Muscle layer of colon (tissue), 2 donors: ENCODE data around the gene ADGRL4.
"Not testable (repeated sequence)": the region's sequence is repeated elsewhere in the genome, so short reads cannot be mapped to it uniquely, and the experiment has no call there.

Experiments used
- H3K27ac ChIP-seq: one replicate; pipeline ENCODE4 v1.7.0; 2013; ENCODE audit warnings: low read depth, mild to moderate bottlenecking, low read length, moderate library complexity
- H3K27me3 ChIP-seq, 2 donors: one replicate each; pipeline ENCODE4 v1.7.0; 2013; ENCODE audit warnings: low read length in 2 of 2, mild to moderate bottlenecking in 2 of 2; ENCODE audit not compliant: insufficient read depth in 2 of 2, control insufficient read depth in 1 of 2
- H3K36me3 ChIP-seq: one replicate; pipeline ENCODE4 v1.7.0; 2013; ENCODE audit warnings: mild to moderate bottlenecking, low read length; ENCODE audit not compliant: insufficient read depth
- H3K4me1 ChIP-seq: one replicate; pipeline ENCODE4 v1.7.0; 2013; ENCODE audit warnings: mild to moderate bottlenecking, low read length; ENCODE audit not compliant: insufficient read depth
- H3K4me3 ChIP-seq, 2 donors: one replicate each; pipeline ENCODE4 v1.7.0; 2013; ENCODE audit warnings: low read length in 2 of 2, low read depth in 1 of 2, mild to moderate bottlenecking in 1 of 2, moderate library complexity in 1 of 2
- H3K9ac ChIP-seq: one replicate; pipeline ENCODE4 v1.7.0; 2013; ENCODE audit warnings: low read length
- H3K9me3 ChIP-seq: one replicate; pipeline ENCODE4 v1.7.0; 2013; ENCODE audit warnings: mild to moderate bottlenecking, low read length
- donor health status: abdominal sarcoma.
- donor health status: Adenocarcinoma of cecum.

The ADGRL4 gene

DNA sequence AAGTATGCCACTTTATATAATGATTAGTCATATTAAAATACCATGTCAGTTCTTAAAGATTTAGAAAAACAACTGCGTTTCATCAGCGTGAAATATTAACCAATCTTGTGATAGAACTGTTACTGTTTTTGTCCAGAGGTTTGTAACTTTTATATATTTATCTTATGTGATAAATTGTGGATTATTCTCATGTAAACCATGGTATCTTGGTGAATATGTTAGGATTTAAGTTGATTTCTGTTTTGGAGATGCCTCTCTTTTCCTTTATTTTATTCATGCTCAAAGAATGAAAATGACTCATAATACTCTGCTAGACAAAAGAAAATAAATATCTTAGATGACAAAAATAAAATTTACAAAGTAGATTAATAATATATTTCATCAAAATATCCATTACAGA, 88.4 kb downstream of the ADGRL4 start:
- H3K9ac ChIP-seq: no peak overlapping the region
- H3K4me3 ChIP-seq: no peak overlapping the region
- no peaks in the 10 kb centered on the region for H3K9me3 ChIP-seq
- H3K36me3 ChIP-seq: no peaks in the 10 kb centered on the region
- no peak overlapping the region for H3K27ac ChIP-seq
- no peaks in the 10 kb centered on the region for H3K27me3 ChIP-seq
- no peaks in the 10 kb centered on the region for H3K4me1 ChIP-seq

DNA sequence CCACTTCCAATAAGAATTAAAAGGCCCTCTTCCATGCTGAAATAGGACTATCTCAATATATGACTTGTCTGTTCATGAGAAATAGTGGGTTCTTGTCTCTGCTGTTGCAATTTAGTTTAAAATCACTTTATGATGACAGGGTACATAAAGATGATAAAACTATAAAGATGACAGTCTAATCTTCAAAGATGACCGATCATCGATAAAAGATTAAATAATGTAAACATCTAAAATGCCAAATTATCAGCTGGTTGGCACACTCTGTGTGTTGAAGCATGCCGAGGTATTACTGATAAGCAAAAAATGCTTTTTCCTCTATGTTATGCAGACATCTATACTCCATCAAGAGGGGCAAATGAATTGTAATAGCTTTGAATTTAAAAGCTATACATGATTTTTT, 89.5 kb downstream of the ADGRL4 start:
- Histone ChIP-seq H3K9me3 (no peaks in the 10 kb centered on the region), H3K9ac (no peak overlapping the region), H3K4me1 (no peaks in the 10 kb centered on the region), H3K4me3 (no peak overlapping the region), H3K36me3 (no peaks in the 10 kb centered on the region), H3K27ac (no peak overlapping the region), H3K27me3 (no peaks in the 10 kb centered on the region)

DNA sequence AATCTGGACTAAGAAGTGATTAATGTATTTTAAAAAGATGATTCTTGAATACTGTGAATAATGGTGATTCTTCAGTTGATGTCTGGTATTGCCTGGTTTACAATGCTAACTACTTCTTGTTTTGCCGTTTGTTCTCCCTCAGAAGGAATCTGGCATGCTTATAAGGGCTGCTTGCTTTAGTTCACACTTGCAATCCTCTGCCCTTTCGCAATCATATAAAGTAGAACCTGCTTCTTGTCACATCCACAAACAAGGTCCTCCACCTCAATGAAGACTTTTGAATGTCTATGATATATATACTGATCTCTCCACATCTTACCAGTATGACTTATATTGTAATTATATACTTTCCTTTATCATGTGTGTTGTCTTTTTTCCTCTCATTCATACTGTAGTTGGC, 92.6 kb downstream of the ADGRL4 start:
- H3K9ac ChIP-seq: no peak overlapping the region
- H3K4me3 ChIP-seq: no peak overlapping the region
- H3K4me1 ChIP-seq: no peaks in the 10 kb centered on the region
- no peaks in the 10 kb centered on the region for H3K27me3 ChIP-seq
- no peaks in the 10 kb centered on the region for H3K36me3 ChIP-seq
- H3K27ac ChIP-seq: no peak overlapping the region
- H3K9me3 ChIP-seq: no peaks in the 10 kb centered on the region

DNA sequence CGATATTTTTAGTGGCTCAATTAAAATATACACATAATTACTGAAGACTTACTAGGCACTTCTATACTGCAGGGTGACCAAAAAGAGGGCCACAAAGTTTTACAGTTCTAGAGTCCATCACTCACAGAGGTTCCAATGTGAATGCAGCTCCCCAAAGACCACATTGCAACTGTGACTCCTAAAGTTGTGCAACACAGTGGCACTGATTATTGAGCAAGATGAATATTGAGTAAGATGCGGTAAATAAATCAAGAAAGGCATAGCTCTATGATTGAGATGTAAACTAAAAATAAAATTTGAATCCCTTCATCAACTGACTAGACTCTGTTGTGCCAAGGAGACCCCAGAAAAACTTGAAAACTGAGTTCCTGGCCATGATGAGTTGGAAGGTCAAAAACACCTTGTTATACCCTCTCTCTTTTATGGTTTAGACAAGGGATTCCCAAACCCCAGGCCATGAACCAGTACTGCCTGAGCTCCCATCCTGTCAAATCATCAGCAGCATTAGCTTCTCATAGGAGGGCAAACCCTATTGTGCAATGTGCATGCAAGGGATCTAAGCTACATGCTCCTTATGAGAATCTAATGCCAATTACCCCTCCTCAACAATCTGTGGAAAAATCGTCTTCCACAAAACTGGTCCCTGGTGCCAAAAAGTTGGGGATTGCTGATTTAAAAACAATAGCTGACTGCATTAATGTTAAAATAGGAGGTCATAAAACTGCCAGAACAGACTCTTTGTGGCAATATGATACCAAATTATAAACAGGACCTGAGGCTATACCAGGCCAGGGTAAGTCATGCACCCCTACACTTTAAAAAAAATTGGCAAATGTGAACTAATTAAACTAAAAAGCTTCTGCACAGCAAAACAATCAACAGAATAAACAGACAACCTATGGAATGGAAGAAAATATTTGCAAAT, 94.3 kb downstream of the ADGRL4 start:
- Histone ChIP-seq H3K36me3 (no peaks in the 10 kb centered on the region), H3K27ac (no peak overlapping the region), H3K9ac (no peak overlapping the region), H3K4me1 (no peaks in the 10 kb centered on the region), H3K4me3 (no peak overlapping the region), H3K9me3 (no peaks in the 10 kb centered on the region), H3K27me3 (no peaks in the 10 kb centered on the region)

DNA sequence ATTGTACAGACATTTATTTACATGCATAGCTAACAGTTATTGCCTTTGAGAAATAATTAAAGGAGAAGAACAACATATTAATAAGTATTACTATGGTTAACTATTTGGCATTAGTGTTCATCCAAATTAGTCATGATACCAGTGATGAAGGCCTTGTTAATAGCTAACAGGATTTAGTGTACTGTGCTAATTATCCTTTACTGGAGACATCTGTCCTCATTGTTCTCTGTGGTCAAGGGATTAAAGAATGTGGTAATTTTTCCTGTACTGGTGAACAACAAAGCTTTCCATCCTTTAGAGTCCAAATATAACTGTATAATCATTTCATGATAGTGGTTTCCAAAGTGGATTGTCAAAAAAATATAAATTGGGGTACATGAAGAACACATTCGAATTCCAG, 103.9 kb downstream of the ADGRL4 start:
- no peak overlapping the region for H3K9ac ChIP-seq
- H3K4me1 ChIP-seq: no peaks in the 10 kb centered on the region
- H3K27ac ChIP-seq: no peak overlapping the region
- no peak overlapping the region for H3K4me3 ChIP-seq
- no peaks in the 10 kb centered on the region for H3K9me3 ChIP-seq
- H3K27me3 ChIP-seq: no peaks in the 10 kb centered on the region
- no peaks in the 10 kb centered on the region for H3K36me3 ChIP-seq

DNA sequence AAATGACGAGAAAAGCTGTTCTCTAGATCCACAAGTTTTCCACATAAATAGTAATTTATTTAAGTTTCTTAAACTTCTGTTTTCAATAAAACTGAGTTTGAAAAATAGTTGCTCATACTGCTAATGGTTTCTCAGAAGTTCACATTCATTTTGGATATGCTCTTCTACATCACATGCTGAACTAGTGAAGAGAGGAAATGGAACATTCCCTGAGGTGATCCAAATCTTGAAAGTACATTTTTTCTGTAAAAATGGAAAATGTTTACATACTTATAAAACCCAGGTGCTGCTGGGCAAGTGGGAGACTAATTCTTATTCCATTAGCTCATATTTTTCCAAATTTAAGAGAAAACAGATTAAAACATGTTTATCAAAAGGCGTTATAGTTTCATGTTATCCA, 111.7 kb downstream of the ADGRL4 start:
- Histone ChIP-seq H3K4me3 (no peak overlapping the region), H3K36me3 (no peaks in the 10 kb centered on the region), H3K4me1 (no peaks in the 10 kb centered on the region), H3K9ac (no peak overlapping the region), H3K27ac (no peak overlapping the region), H3K9me3 (no peaks in the 10 kb centered on the region), H3K27me3 (no peaks in the 10 kb centered on the region)

DNA sequence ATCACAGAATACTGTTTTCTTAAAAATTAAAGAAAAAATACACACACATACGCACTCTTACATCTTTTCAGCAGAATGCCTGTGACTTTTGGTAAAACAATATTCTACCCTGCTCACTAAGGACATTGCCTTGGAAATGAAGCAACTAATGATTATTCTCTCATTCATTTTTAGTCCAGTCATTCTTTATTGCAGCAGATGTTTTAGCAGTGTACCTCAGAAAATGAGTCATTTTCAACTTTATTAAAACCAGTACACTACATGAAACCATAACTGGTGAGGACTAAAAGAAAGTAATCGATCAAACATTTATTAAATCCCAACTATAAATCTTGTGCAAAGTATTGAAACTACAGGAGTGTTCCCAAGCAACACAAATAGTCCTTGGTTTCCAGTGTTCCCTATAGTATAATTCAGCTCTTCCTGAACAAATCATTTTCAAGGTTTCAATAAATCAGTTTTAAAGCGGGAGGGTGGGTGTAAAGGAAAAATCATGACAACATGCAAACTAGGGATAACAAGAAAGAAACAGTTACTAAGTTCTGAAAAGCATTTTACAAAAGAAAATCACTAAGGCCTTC, 114.2 kb downstream of the ADGRL4 start:
- Histone ChIP-seq H3K9me3 (no peaks in the 10 kb centered on the region), H3K4me1 (no peaks in the 10 kb centered on the region), H3K27me3 (no peaks in the 10 kb centered on the region), H3K27ac (no peak overlapping the region), H3K4me3 (no peak overlapping the region), H3K9ac (no peak overlapping the region), H3K36me3 (no peaks in the 10 kb centered on the region)

DNA sequence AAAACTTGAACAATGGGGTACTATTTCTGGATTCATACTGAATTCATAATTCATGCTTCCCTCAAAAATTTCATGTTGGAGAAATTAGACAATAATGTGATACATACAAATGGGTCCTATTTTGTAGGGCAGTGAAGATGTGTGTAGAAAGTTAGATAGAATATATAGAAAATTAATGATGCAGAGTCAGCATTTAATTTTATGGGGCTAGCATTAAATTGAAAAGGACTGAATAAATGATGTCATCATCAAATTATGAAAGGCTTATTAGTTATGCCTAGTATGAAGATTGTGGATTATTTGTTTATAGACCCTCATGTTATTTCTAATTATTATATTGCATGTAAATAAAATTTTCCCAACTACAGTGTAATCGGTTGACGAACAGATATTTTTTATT, 119.1 kb downstream of the ADGRL4 start:
- Histone ChIP-seq H3K9me3 (no peaks in the 10 kb centered on the region), H3K27ac (no peak overlapping the region), H3K27me3 (no peaks in the 10 kb centered on the region)

DNA sequence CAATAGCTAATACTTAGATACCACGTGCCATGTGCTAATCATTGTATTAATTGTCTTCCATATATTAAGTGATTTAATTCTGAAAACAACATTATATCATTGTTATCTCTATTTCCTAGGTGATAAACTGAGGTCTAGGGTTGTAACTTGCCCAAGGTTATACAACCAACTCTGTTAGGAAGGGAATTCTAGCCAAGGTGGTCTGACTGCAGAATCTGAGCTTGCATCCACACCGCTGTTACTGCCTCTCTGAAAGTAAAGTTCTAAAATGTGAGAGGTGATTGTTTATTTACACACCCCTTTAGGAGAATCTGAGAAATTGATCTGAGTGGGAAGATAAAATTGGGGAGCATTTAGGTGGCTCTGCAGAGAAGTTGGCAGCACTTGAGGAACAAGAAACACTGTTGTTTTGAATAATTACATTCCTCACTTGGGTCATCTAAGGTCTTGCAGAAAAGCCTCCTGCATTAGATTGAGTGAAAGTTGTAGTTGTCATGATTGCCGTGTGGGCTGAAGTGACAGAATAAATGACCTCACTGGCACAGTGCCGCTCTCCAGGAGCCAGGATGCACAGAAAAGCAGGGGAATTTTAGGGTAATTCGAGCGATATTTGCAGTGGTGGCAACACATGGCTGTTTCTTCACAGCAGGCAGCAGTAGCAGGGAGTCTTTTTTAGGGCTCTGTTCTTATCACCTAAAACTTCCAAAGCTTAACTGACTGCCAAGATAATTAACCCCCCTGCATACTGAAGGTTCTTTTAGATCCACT, 121.7 kb downstream of the ADGRL4 start:
- no peaks in the 10 kb centered on the region for H3K4me1 ChIP-seq
- no peaks in the 10 kb centered on the region for H3K27me3 ChIP-seq
- no peaks in the 10 kb centered on the region for H3K9me3 ChIP-seq
- H3K27ac ChIP-seq: no peak overlapping the region
- no peaks in the 10 kb centered on the region for H3K36me3 ChIP-seq
- no peak overlapping the region for H3K4me3 ChIP-seq
- no peak overlapping the region for H3K9ac ChIP-seq

More for the DNA sequence above, 119.1 kb downstream of the ADGRL4 start:
- Histone ChIP-seq H3K9ac (no peak overlapping the region), H3K36me3 (no peaks in the 10 kb centered on the region), H3K4me1 (no peaks in the 10 kb centered on the region), H3K4me3 (no peak overlapping the region)

DNA sequence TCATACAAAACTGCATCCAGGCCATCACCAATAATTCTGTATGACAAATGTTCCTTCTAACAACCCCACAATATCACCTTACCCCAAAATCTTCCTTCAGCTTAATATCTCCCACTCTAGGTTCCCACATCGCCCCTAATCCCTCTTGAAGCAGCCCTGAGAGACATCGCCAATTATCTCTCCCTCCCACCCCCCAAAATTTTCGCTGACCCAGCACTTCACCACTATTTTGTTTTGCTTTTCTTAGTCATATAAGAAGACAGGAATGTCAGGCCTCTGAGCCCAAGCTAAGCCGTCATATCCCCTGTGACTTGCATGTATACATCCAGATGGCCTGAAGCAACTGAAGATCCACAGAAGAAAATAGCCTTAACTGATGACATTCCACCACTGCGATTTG, 126.3 kb downstream of the ADGRL4 start:
- no peaks in the 10 kb centered on the region for H3K27me3 ChIP-seq
- no peak overlapping the region for H3K9ac ChIP-seq
- no peak overlapping the region for H3K4me3 ChIP-seq
- no peaks in the 10 kb centered on the region for H3K4me1 ChIP-seq
- no peaks in the 10 kb centered on the region for H3K9me3 ChIP-seq
- H3K36me3 ChIP-seq: no peaks in the 10 kb centered on the region
- no peak overlapping the region for H3K27ac ChIP-seq

DNA sequence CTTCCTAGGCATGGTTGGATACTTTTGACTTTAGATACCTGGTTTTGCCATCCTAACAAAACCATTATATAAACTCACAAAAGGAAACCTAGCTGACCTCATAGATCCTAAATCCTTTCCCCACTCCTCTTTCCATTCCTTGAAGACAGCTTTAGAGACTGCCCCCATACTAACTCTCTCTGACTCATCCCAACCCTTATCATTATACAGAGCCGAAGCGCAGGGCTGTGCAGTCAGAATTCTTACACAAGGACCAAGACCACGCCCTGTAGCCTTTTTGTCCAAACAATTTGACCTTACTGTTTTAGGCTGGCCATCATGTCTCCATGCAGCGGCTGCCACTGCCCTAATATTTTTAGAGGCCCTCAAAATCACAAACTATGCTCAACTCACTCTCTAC, 130.5 kb downstream of the ADGRL4 start:
- H3K36me3 ChIP-seq, H3K4me3 ChIP-seq, H3K27me3 ChIP-seq, H3K4me1 ChIP-seq, H3K27ac ChIP-seq, H3K9ac ChIP-seq, H3K9me3 ChIP-seq: not testable (repeated sequence)
